ENCODE results near the gene ZYG11A. TPM values are rescaled to one million over a fixed set of nuclear protein-coding genes. Genes with fewer than 3 reads are reported as not detected.
"Not testable (repeated sequence)": the region's sequence is repeated elsewhere in the genome, so short reads cannot be mapped to it uniquely, and the experiment has no call there.

ZYG11A gene
- total and polyA plus RNA-seq, 2 experiments from 2014 or later, result 0.04 TPM; not detected in 1

DNA sequence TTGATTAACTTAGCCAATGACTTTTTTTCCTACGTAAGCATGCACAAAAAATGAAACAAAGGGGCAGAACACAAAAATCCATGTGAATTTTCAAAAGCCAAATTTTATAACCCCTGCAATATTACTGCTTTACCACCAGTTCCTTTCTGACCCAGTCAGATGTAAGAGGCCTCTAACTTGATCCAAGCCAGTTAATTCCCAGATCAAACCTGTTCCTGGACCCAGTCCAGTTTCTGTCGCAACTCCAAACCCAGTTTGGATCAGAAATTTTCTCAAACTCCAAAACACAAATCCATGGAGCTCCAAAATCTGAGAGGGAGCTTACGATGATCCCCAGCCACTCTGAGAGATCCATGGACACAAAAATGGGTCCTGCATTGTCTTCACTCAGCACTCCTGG is 7.8 kb upstream of the ZYG11A start:
- H2AFZ ChIP-seq, result no peak overlapping the region
- H3K9ac ChIP-seq, result no peak overlapping the region
- peaks cover 5% of the 10 kb centered on the region; the same call in 1 of the 2 replicates for H3F3A ChIP-seq (ENCODE audit: insufficient read depth)
- H3K4me1 ChIP-seq (ENCODE audit: insufficient read depth), result peaks cover 8% of the 10 kb centered on the region; the same call in 1 of the 2 replicates
- H3K79me2 ChIP-seq (ENCODE audit: insufficient read depth), result no peaks in the 10 kb centered on the region
- no peak for DNase-seq
- H4K20me1 ChIP-seq (ENCODE audit: insufficient read depth), result no peaks in the 10 kb centered on the region
- no peaks in the 10 kb centered on the region for H3K36me3 ChIP-seq (ENCODE audit: low read depth)
- WGBS, 2 experiments (ENCODE audit: low coverage in 1 of 2, low lambda C conversion rate in 2 of 2, missing lambda C conversion rate in 2 of 2), result 80 to 83% methylated on average over 3 of the region's 3 CpGs
- no peak for TF ChIP-seq EZH2phosphoT487 (IDR thresholded peaks at IDR 0.05; ENCODE audit: insufficient read depth, low read depth)
- no peak for TF ChIP-seq EZH2 (IDR thresholded peaks at IDR 0.05; ENCODE audit: insufficient read depth, poor library complexity, severe bottlenecking)
- in situ Hi-C loops (cut with MboI), result no loop called here
- no peaks in the 10 kb centered on the region for H3K9me2 ChIP-seq (ENCODE audit: insufficient read depth)
- H3K27ac ChIP-seq, result no peak overlapping the region
- no peak overlapping the region for H3K4me3 ChIP-seq
- H3K4me2 ChIP-seq (ENCODE audit: unreplicated experiment), result no peak overlapping the region
- no peaks in the 10 kb centered on the region for H3K9me3 ChIP-seq (ENCODE audit: low read depth)
- no peaks in the 10 kb centered on the region for H3K27me3 ChIP-seq (replicated peaks; ENCODE audit: insufficient read depth)

DNA sequence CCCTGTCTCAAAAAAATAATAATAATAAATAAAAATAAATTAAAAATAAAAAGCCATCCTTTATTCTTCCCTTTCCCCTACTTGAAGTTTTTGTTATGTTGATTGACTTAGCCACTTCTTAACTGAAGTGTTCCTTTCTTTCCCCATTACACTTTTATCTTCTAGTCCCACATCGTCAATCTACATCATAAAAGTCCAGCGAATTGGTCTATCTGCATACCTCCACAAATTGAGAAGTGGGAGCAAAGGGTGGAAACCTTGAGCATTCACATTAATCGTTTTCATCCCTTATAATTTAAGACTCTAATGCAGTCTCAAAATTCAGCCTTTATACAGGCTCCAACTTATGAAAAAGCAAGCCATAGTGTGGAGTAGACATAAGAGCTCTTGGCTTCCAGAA is 6.5 kb upstream of the ZYG11A start:
- in situ Hi-C loops (cut with MboI), result no loop called here
- Histone ChIP-seq H4K20me1 (ENCODE audit: insufficient read depth) (no peaks in the 10 kb centered on the region), H3F3A (ENCODE audit: insufficient read depth) (peaks cover 5% of the 10 kb centered on the region; the same call in 1 of the 2 replicates), H3K36me3 (ENCODE audit: low read depth) (no peaks in the 10 kb centered on the region), H3K9ac (no peak overlapping the region), H3K9me2 (ENCODE audit: insufficient read depth) (no peaks in the 10 kb centered on the region), H3K27ac (no peak overlapping the region), H3K4me2 (ENCODE audit: unreplicated experiment) (no peak overlapping the region), H3K79me2 (ENCODE audit: insufficient read depth) (no peaks in the 10 kb centered on the region), H3K4me1 (ENCODE audit: insufficient read depth) (peaks cover 8% of the 10 kb centered on the region; the same call in 1 of the 2 replicates), H3K9me3 (ENCODE audit: low read depth) (no peaks in the 10 kb centered on the region), H3K27me3 (replicated peaks; ENCODE audit: insufficient read depth) (no peaks in the 10 kb centered on the region), H3K4me3 (no peak overlapping the region), H2AFZ (no peak overlapping the region)
- no peak for DNase-seq
- no peak for TF ChIP-seq EZH2 (IDR thresholded peaks at IDR 0.05; ENCODE audit: insufficient read depth, poor library complexity, severe bottlenecking)
- TF ChIP-seq EZH2phosphoT487 (IDR thresholded peaks at IDR 0.05; ENCODE audit: insufficient read depth, low read depth), result no peak
- WGBS, 2 experiments (ENCODE audit: low coverage in 1 of 2, low lambda C conversion rate in 2 of 2, missing lambda C conversion rate in 2 of 2), result 25 to 31% methylated on average over 3 of the region's 3 CpGs

DNA sequence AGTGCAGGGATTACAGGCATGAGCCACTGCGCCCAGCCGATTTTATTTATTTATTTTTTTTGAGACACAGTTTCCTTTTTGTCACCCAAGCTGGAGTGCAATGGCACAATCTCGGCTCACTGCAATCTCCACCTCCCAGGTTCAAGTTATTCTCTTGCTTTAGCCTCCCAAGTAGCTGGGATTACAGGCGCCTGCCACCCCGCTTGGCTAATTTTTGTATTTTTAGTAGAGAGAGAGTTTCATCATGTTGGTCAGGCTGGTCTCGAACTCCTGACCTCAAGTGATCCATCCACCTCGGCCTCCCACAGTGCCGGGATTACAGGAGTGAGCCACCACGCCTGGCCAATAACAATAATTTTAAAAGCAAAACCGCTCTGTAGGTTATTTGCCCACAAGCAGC is 3.4 kb upstream of the ZYG11A start:
- H3K27ac ChIP-seq; H3F3A ChIP-seq (ENCODE audit: insufficient read depth); H3K9me2 ChIP-seq (ENCODE audit: insufficient read depth); in situ Hi-C loops (cut with MboI); H3K4me3 ChIP-seq; H3K9ac ChIP-seq; H3K4me1 ChIP-seq (ENCODE audit: insufficient read depth); H3K36me3 ChIP-seq (ENCODE audit: low read depth); H3K9me3 ChIP-seq (ENCODE audit: low read depth); H3K27me3 ChIP-seq (replicated peaks; ENCODE audit: insufficient read depth); DNase-seq; H4K20me1 ChIP-seq (ENCODE audit: insufficient read depth); H3K79me2 ChIP-seq (ENCODE audit: insufficient read depth); H2AFZ ChIP-seq; H3K4me2 ChIP-seq (ENCODE audit: unreplicated experiment): not testable (repeated sequence)
- WGBS, 2 experiments (ENCODE audit: low coverage in 1 of 2, low lambda C conversion rate in 2 of 2, missing lambda C conversion rate in 2 of 2), result 82 to 87% methylated on average over 10 of the region's 10 CpGs

DNA sequence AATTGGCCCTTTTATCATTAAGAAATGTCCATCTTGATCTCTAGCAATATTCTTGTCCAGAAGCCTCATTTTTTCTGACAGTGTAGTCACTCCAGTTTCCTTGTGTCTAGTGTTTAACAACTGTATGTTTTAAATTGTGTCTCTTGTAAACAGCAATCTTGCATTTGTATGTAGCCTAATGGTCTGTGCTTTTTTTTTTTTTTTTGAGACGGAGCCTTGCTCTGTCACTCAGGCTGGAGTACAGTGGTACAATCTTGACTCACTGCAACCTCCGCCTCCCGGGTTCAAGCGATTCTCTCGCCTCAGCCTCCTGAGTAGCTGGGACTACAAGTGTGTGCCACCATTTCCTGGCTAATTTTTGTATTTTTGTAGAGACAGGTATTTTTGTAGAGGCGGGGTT is 2.6 kb downstream of the ZYG11A start:
- H3K9me3 ChIP-seq (ENCODE audit: low read depth); H3K27me3 ChIP-seq (replicated peaks; ENCODE audit: insufficient read depth); H3K79me2 ChIP-seq (ENCODE audit: insufficient read depth); H3K4me1 ChIP-seq (ENCODE audit: insufficient read depth); H3K4me3 ChIP-seq; H3K36me3 ChIP-seq (ENCODE audit: low read depth); H3K9me2 ChIP-seq (ENCODE audit: insufficient read depth); H3K9ac ChIP-seq; in situ Hi-C loops (cut with MboI); H4K20me1 ChIP-seq (ENCODE audit: insufficient read depth); H2AFZ ChIP-seq; H3K27ac ChIP-seq; DNase-seq; H3K4me2 ChIP-seq (ENCODE audit: unreplicated experiment); H3F3A ChIP-seq (ENCODE audit: insufficient read depth): not testable (repeated sequence)
- WGBS, 2 experiments (ENCODE audit: low coverage in 1 of 2, low lambda C conversion rate in 2 of 2, missing lambda C conversion rate in 2 of 2), result 82 to 83% methylated on average over 6 of the region's 6 CpGs

DNA sequence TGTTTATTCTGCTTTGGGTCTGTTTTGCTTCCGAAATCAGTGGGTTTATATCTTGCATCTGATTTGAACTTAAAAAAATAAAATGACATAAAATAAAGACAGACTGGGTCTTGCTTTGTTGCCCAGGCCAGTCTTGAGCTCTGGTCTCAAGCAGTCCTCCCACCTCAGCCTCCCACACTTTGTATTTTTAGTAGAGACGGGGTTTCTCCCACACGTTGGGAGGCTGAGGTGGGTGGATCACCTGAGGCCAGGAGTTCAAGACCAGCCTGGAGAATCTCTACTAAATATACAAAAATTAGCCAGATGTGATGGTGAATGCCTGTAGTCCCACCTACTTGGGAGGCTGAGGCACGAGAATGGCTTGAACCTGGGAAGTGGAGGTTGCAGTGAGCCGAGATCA is 5.9 kb downstream of the ZYG11A start:
- no peak for DNase-seq
- in situ Hi-C loops (cut with MboI), result no loop called here
- Histone ChIP-seq H4K20me1 (ENCODE audit: insufficient read depth) (no peaks in the 10 kb centered on the region), H3K9me3 (ENCODE audit: low read depth) (no peaks in the 10 kb centered on the region), H3K9ac (no peak overlapping the region), H3K9me2 (ENCODE audit: insufficient read depth) (no peaks in the 10 kb centered on the region), H3K4me3 (no peak overlapping the region), H2AFZ (no peak overlapping the region), H3K4me2 (ENCODE audit: unreplicated experiment) (no peak overlapping the region), H3K79me2 (ENCODE audit: insufficient read depth) (no peaks in the 10 kb centered on the region), H3K27me3 (replicated peaks; ENCODE audit: insufficient read depth) (no peaks in the 10 kb centered on the region), H3K36me3 (ENCODE audit: low read depth) (no peaks in the 10 kb centered on the region), H3F3A (ENCODE audit: insufficient read depth) (no peaks in the 10 kb centered on the region), H3K27ac (no peak overlapping the region), H3K4me1 (ENCODE audit: insufficient read depth) (no peaks in the 10 kb centered on the region)
- 59 to 73% methylated on average over 5 of the region's 5 CpGs for WGBS, 2 experiments (ENCODE audit: low coverage in 1 of 2, low lambda C conversion rate in 2 of 2, missing lambda C conversion rate in 2 of 2)
- TF ChIP-seq EZH2phosphoT487 (IDR thresholded peaks at IDR 0.05; ENCODE audit: insufficient read depth, low read depth), result no peak
- TF ChIP-seq EZH2 (IDR thresholded peaks at IDR 0.05; ENCODE audit: insufficient read depth, poor library complexity, severe bottlenecking), result no peak

Measured in GM23248 (cell line).